GM12873 (cell line): Measurements from ENCODE around the gene ANKS1A.

Experiments
- TF ChIP-seq, protein P1 (sequence below): IDR thresholded peaks from 2 replicates; pipeline ENCODE4 v1.5.1; 2012; ENCODE audit warnings: low read depth, mild to moderate bottlenecking, moderate library complexity, low read length, control low read depth; ENCODE audit not compliant: insufficient read depth; ENCODE audit errors: missing control alignments

The ANKS1A gene

DNA sequence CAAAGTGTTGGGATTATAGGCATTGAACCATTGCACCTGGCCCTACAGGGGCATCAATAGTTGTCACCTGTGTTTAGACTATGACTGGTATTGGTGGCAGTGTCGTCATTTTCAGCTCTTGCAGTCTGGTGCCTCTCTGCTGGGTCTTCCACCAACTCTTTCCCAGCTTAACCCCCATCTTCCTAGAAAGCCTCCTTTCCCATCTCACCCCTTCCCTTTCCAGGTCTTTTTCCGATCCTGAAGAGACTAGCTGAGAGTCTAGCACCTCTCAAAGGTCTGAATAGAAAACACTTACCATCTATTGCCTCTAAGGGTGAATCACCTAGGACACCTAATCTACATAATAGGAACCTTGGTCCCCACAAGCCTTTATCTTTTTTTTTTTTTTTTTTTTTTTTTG lies 181.1 kb downstream of the ANKS1A start:
- TF ChIP-seq, protein P1, sequence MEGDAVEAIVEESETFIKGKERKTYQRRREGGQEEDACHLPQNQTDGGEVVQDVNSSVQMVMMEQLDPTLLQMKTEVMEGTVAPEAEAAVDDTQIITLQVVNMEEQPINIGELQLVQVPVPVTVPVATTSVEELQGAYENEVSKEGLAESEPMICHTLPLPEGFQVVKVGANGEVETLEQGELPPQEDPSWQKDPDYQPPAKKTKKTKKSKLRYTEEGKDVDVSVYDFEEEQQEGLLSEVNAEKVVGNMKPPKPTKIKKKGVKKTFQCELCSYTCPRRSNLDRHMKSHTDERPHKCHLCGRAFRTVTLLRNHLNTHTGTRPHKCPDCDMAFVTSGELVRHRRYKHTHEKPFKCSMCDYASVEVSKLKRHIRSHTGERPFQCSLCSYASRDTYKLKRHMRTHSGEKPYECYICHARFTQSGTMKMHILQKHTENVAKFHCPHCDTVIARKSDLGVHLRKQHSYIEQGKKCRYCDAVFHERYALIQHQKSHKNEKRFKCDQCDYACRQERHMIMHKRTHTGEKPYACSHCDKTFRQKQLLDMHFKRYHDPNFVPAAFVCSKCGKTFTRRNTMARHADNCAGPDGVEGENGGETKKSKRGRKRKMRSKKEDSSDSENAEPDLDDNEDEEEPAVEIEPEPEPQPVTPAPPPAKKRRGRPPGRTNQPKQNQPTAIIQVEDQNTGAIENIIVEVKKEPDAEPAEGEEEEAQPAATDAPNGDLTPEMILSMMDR = no peak

DNA sequence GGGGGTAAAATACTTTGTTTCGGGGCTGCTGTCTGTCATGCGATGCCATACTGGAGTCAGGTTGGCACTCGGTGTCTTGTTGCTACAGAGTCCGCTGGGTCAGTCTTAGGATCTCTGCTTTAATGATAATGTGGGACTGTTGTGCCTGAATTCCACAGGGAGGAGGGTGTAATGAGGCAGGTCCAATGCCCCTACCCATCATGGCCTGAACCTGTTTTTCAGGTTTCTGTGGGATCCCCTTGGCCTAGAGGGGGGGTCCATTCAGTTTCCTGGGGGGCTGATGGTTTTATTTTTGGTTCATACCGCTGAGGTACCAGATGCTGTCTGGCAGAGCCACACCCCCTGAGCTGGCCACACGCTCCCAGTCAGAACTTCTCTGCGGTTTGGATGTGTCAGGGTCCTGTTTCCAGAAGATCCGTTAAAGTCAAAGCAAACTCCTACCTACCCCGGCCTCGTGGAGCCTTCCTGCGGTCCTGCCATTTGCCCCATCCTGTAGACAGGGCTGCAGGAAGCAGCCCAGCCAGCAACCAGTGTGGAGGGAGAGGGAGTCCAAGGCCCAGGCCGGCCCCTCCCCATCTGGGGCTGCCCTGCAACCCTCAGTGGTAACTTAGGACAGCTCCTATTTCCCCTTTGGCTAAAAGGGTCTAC lies 182.4 kb downstream of the ANKS1A start:
- TF ChIP-seq, protein P1 = no peak

DNA sequence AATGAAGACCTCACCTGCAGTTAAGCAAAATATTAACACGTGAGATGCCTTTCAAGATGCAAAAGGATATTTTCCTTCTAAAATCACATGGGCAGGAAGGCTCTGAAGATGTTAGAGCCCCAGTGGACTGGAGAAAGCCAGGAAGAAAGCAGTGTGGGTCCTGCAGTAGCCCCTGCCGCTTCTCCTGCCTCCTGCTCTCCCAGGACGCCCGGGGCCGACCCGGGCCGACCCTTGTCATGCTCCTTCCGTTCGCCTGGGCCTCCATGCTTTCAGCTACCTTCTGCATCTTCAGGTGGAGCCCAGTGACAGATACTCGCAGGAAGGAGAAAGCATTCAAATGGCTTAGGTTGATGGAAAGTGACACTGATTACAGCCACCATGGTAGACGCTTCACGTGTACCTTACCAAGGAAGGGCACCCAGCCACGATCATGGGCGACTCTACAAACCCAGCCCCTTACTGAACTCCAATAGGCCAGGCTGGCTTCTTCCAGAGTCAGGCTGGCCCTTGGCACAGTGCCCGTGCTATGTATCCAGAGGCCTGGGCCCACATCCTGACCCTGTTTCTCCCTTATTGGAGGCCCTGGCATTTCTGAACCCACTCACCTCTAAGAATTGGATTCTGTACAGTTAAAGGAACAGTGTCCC lies 183.1 kb downstream of the ANKS1A start:
- TF ChIP-seq, protein P1 = no peak

DNA sequence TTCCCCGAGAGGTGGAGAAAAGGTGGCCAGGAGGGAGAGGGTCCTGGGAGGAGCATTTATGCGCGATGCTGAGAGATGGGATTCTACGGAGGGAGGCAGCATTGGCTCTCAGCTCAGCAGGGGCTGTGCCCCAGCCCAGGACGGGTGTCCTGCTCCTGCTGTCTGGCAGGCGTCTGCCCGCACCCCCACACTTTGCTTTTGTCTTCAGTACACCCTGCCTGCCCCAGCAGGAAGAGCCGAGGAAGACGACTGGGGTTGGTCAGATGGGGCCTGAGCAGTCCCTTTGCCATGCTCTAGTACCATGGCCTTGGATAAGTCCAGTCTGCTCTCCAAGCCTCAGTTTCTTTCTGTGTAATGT lies 183.6 kb downstream of the ANKS1A start:
- TF ChIP-seq, protein P1 = no peak

DNA sequence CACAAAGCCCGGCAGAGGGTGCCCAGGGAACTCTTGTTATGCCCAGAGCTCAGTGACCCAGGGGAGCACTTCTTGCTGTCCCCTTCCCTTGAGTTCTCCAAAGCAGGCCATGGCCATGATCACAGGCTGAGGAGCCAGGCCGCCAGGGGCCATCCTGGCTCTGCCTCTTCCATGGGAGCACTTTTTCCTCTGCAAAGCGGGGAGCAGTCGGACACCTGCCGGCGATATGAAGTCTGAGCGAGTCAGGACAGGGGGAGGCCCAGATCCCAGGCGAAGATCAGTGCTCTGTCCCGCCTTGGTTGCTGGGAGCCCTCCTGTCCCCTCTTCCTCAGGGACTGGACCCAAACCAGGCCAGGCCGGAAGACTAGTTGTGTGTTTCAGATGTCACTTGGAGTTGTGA lies 184.2 kb downstream of the ANKS1A start:
- TF ChIP-seq, protein P1 = no peak

DNA sequence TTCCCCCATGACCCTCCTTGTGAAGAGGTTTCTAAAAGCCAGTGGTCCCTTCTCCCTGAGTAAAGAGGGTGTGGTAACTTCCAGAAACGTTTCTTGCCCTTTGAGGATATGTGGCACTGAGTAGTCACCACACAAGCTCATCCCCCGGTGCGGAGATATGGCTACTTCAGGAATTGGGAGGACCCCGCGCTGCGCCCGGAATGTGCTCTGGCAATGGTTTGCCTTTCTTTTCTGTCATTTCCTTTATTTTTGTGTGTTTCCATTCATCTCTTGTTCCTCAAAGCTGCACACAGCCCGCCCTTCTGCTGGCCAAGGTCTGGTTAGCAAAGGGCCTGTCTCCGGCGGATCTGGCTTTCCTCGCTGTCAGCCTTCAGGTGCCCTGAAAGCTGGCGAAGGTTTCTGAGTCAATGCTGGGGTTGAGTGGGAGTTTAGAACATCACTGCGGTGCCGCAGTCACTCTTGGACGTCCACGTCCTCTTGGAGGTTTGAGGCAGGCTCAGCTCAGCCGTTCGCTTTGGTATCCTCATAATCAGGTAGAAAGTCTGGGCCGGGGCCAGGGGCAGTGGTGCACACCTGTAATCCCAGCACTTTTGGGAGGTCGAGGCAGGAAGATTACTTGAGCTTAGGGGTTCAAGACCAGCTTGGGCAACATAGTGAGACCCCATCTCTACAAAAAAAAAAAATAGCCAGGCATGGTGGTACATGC lies 184.9 kb downstream of the ANKS1A start:
- TF ChIP-seq, protein P1 = no peak

DNA sequence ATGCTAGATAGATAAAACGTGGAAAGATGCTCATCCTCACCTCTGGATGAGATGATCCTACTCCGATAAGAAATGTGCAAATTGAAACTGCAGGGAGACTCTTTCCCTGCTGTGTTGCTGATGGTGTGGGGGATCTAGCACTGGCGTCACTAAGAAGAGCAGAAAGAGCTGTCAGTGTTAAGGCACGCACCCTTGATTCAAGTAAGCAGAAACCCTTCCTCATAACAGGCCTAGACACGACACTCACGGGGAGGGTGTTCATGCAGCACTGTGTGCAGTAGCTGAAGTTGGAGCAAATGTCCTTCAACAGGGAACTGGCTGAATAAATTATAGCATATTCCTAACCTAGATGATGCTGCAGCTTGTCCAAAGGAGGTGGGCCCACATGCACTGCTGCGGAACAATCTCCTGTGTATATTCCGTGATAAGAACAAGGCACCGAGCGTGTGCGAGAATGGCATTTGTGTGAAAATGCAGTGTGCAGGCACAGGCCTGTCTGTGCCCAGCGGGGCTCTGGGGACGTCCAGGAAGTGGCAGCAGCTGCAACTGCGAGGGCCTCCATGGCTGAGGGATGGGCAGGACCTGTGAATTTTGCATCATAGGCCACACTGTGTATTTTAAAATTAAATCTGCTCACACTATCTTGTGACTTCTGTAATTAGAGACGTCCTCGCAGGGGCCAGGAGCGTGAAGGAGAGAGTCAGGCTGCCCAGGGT lies 188.1 kb downstream of the ANKS1A start:
- TF ChIP-seq, protein P1 = no peak
